Hematopoietic multipotent progenitor cell treated with erythropoietin and hydrocortisone succinate and interleukin-3 and kit ligand, for 6 days (in vitro differentiated cells): ENCODE data around the gene NES.
A peak's percentile ranks its signal among the peaks of the same experiment; 100 is the strongest.

ENCODE experiments used
- DNase-seq: peaks from one replicate; pipeline ENCODE4 v3.0.0-alpha.2; 2015

Gene NES

DNA sequence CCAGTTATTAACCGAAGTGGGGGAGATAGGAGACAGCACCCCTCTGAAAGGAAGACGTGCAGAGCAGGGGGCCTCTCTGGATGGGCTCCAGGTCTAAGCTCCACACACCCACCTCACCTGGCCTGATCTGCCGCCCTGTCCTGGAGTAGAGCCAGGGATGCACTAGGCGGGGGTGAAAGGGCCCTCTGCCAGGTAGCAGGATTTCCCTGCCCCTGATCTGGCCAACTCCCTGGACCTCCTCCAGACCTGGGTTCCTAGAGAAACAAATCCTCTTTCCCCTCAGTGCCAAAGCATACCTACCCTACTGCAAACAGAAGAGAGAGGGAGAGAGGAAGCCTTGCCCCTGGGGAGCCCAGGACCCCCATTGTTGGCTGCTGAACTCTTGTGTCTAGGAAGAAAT is 26.1 kb upstream of the NES start:
- DNase-seq: no peak

DNA sequence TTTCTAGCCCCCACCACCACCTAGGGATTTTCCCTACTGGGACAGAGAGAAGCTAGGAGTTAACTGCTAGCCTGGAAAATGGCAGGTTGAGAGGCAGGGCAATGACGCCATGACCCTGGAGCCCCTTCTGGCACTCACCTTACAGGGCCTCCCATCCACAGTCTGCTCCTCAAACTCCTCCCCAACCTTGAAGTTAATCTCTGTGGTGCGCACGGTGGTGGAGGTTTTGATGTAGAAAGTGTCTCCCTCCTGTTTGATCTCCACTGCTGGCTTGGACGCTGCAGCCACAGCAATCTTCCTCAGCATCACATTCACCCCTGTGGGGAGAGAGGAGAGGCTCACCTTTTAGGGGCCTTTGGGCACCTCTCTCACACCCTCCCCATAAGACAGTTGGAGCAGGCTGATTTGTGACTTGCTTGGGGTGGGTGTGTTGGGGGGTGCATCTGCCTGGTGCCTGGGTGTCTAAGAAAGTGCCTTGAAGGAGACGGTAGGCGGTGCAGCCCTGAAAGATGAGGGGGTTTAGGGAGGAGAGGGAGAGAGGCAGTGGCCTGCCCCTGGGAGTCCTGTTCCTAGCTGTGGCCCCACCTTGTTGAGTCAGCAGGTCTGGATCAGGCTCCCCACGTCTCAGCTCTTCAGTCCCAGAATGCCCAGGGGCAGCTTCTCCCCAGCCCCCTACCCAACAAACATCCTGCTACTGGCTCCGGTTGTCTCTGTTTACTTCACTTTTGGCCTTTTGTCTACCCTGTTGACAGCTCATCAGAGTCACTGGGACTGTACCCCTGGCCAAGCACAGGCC is 23.7 kb upstream of the NES start:
- no peak for DNase-seq

DNA sequence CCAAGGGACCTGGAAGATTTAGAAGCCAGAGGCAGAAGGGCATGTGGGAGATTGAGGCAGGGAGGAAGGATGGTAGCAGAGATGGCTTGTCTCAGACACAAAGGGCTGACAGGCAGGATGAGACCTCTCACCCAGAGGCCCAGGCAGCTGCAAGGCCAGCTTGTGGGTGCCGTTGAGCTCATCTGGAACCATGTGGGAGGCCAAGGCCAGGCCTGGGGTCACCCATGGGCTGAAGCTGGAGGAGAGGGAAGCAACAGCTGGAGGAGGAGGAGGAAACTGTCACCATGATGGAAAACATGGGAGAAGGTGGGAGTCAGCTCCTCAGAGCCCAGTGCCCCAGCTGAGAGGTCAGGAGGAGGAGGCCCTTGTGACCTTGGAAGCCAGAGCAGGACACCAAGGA is 21.8 kb upstream of the NES start:
- DNase-seq: no peak

DNA sequence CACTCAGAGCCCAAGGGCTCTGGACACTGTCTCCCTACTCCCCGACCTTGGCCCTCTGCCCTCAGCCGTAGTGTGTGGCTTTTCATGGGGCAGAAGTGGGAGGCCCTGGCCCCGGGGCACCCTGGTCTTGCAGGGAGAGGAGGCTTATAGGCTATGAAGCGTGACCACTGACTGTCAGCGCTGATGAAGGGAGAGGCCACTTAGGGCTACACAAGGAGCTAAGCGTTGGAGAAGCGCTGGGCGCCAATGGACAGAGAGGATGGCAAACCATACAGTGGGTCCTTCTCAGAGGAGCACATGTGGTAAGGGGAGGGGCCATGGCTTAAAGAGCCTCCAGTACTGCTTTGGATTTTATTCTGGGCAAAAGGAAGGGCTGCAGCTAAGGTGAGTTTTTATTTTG is 20.3 kb upstream of the NES start:
- DNase-seq: no peak

DNA sequence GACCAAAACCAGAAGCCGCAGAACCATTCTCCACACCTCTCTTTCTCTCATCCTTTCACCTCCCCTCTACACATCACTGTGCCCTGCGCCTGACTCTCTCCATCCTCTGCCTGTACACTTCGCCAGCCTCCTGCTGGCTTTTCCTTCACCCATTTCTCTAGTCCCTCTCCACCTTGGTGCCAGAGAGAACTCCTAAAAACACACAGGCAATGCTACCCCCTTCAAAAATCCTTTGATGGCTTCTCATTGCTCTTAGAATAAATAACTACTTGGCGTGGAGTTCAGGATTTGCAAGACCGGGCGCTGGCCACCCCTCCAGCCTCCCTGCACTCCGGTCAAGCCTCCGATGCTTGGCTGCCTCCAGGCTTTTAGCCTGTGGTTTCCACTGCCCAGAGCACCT is 19.5 kb upstream of the NES start:
- no peak for DNase-seq

DNA sequence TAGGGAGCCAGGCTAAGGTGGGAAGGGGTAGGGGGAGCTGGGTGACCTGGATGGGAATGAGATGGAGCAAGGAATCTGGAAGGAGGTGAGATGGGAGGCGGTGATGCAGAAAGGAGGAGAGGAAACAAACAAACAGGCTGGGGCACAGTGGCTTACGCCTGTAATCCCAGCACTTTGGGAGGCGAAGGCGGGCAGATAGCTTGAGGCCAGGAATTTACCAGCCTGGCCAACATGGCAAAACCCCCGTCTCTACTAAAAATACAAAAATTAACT is 17.4 kb upstream of the NES start:
- DNase-seq: no peak

DNA sequence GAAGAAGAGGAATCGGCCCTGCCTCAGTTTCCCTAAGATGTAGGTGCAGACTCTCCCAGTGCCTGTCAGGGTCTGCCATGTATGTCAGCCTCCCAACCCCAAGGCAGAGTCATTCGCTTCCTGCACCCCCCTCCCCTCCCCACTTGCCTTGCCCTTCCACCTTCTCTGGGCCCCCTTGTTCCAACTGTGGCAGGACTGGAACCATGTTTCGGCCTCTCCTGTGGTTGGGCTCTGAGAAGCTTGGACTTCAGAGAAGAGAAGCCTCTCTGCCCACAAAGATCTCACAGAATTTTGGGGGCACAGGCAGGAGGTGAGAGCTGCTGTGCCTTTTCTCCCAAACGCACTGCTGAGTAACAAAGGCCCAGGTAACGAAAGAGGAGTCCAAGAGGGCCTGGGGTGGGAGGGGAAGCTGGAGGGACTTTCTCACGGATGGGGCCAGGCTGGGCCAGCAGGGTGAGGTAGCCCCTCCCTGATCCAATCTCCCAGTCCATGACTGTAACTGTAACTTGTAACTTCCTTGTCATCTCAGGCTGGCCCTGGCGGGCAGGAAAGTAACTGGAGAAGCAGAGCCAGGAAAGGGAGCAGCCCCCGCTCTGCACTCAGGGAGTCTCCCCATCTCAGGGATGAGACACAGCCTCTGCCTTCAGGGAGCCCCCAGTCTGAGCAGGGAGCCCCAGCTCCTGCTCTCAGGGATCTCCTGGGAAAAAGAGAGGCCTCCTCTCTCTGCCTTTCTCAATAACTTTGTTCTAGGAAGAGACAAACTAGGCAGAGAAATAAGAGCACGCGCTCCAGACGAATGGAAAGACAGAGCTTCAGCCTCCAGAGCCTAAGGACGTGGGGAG is 16.9 kb upstream of the NES start:
- no peak for DNase-seq

DNA sequence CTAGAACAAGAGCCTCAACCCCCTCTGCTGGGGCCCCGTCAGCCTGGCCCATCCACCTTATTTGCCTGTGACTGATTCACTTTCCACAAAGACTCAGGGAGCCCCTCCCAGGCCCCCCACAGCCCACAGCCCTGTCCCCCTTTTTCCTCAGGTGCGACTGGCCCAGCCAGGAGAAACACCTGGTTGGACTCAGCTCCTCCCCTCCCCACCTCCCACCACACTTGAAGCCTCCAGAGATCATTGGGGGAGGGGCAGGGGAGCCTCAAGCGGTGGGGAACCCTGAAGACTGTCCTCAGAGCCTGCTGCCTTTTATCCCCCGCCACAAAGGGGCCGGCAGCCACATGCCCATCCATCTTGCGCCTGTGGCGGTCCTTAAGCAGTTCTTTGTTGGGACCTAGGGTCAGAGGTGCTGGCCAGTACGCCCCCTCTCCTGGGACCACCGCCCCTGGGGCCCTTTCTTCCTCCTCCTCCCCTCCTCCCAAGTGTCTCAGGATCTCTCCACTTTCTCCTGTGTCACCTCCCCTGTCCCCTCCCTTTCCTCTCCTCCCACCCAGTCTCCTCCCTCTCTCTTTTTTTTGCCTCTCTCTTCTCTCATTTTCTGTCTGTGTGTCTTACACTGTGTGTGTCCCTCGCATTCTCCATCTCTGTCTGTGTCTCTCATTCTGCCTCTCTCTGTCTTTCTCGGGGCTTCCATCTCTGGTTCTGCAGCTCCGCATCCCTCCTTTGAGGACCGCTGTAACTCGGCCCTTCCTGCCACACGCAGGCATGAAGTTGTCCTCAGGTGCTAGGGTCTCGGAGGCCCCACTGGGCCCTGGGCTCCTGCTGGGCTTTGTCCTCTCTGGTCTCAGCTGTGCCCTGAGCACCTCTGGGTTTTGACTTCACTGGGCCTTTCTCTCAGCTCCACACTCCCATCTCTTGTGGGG is 16.0 kb upstream of the NES start:
- peak; percentile 57 for DNase-seq

DNA sequence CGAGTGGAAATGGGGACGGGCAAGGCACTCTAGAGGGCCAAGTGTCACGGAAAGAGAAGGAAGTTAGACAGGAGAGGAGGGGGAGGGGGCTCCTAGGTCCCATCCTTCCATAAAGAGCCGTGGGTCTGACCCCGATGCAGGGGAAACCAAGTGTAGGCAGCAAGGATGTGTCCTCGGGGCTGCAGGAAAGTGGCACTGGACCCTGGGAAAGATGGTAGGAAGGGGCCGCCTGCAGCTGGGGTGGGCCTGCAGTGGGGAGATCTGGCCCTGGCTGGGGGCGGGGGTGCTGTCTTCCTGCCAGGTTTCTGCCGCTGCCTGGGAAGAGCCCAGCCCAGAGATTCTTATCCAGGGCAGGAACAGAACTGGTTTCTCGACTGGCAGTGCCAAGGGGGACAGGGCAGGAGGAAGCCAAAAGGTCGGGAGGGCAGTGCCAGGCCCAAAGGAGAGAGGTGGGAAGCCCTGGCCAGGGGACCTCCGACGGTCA is 15.3 kb upstream of the NES start:
- no peak for DNase-seq

DNA sequence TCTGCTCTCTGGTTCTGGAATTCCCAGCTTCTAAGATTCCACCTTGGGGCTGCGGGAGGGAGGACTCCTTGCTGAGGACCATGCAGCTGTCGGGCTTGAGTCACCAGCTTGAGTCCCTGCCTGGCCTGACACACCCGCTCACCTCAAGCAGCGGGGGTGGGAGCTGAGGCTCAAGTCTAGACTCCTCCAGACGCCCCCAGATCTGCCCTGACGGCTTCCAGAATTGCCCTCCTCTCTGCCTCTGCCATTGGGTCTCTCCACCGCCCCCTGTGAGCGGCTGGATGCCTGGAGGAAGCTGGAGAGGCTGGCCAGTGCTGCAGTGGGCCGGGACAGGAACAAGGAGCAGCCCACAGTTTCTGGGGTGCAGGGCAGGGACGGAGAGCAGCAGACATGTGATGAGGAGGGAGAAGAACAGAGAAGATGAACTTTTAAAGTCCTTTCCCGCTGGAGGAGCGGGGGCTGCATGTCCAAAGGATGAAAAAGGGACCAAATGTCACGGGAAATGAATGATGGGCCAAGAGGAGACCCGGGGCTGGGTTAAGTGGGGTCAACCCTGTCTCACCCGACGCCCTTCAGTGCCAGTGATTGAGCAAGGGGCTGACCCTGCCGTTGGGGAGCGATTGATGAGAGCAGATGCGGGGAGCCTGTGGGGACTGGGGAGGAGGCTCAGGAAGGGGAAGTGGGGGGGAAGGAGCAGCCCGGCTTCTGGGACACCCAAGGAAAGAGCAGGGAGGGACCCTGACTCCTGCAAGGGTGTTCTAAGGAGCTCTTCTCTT is 14.6 kb upstream of the NES start:
- DNase-seq: no peak

DNA sequence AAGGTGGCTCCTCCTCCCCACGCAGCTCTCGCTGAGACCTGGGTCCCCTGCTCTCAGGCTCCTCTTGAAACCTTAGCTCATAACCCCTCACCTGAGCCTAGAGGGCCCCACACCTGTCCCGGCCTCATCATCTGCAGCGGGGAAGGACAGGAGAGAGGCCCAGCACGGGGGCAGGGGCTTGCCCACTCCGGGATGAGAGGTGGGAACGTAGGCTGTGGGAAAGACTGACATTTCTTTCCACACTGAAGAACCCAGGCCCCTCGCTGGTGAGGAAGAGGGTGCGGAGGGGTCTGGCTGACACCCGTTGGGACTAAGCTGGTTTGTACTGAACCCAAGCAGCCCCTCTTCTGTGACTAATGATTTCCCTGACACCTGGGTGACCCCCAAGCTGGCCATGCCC is 14.0 kb upstream of the NES start:
- no peak for DNase-seq

DNA sequence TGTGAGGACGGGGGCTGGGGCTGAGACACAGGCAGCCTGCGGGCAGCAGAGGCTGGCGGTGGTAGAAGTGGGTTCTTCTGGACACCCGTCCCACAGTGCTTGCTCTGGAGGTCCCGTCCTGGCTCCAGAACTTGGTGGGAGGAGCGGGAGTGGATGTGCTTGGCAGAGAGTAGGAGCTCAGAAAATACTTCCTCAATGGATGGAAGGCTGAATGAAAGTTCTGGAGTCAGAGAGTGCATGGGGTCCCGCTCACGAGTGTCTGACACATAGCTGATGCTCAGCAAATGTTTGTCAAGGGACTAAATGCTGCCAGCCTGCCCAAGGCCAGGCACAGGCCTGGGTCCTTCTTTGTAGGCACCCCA is 13.4 kb upstream of the NES start:
- no peak for DNase-seq

DNA sequence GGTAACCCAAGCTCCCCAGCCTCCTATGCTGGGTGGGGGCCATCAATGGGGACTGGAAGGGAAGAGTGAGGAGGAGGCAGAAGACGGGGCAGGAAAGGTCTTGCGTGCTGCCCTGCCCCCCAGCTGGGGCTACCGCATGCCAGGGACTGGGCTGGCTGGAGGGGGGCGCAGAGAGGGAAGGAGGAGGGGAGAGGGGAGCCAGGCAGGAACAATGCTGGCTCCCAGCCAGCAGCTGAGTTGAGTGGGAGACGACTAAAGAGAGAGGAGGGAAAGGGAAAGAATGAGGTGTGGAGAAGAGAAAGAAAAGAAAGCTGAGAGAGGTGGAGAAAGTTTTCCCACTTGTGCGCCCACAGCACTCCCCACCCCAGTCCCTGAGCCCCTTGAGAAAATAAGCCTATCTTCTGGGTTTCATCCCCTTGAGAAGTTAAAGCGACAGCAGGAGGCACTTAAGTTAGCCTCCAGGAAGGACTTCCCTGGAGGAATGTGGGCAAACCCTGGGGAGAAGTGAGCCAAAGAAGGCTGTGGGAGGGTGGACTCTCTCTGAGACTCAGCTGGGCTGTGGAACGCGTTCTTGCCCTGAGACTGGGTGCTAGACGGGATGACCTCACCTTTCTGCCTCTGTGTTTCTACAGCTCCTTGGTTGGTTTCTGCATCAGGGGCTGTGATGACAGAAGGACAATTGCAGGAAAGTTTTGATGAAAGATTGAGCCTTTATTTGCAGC is 12.9 kb upstream of the NES start:
- no peak for DNase-seq

DNA sequence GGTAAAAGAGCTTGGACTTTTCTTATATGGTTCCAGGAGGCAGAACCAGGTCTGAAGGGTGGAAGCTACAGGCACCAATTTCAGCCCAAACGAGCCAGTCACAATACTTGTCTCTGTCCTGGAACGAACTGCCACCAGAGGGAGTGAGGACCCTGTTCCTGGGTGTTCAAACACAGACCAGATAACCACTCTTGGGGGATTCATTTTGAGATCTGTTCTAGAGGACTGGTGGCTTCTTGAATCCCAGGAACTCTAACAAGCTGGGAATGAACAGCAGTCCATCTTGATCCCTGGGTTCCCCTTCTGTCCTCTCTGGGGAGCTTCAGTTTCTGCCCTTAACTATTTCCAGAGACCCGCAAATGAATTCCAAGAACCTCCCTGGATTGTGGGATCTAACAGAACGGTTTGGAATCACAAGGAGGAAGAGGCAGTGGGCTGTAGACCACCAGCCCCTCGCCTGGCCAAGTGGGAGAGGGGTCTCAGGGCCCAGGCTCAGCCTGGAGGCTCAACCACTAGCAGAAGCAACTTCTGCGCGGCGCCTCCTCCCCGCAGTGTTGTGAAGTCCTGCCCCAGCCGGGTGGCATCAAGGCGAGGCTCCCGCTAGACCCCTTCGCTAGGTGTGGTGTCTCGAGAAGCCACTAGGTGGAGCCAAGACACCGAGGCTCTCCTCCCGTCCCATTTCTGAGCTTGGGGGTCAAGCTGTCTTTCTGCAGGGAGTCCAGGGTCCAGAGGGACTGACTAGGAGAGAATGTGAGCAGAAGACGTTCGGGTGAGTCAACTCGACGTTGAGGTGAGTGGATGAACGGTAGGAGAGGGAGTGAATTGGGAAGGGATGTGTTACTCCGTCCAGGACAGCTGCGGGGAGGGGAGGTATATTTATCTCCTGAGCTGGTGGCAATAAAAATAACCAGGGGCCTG is 12.1 kb upstream of the NES start:
- peak; percentile 93 for DNase-seq

DNA sequence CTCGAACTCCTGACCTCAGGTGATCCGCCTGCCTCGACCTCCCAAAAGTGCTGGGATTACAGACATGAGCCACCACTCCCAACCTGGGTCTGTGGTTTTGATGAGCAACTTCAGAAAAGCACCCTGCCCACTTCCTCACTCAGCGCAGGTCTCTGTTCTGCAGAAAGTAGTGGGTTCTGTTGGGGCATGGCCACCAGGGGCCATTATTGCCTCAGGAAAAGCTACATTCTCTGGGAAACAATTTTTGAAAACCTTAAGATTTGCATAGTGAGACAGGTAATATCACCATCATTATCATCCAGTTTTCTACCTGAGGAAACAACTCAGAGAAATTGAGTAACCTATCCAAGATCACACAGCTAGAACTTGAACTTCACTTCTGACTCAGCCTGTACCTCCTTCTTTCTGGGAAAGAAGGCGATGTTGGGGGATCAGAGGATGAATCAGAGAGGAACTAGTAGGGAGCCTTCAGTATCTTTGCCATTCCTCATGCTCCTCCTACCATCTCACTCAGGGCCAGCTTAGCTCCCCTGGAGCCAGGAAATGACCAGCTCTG is 7.1 kb upstream of the NES start:
- DNase-seq: no peak

DNA sequence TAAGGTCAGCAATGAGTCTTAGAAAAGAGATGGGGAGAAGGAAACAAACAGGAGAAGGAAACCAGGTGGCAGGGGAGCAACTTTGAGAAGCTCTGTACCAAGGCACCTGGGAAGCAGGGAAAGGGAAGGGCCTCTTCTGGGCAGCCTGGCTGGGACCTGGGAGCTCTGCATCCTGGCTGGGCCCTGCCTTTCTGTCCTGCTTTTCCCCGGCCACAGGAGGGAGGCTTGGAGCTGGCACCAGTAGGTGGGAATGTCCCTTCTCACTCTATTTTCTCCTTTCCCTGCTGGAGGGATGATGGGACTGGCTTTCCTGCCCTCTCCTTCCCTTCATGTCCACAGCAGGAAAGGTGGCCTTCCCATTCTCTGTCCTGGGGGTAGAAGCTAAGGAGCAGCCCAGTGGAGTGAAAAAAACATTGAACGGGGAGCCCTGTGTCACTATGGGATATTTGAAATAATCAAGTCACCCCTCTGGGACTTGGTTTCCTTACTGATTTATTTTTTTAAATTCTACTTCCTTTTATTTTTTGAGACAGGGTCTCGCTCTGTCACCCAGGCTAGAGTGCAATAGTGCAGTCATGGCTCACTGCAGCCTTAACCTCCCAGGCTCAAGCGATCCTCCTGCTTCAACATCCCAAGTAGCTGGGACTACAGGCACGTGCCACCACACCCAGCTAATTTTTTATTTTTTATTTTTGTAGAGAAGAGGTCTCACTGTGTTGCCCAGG is 5.1 kb upstream of the NES start:
- DNase-seq: no peak

DNA sequence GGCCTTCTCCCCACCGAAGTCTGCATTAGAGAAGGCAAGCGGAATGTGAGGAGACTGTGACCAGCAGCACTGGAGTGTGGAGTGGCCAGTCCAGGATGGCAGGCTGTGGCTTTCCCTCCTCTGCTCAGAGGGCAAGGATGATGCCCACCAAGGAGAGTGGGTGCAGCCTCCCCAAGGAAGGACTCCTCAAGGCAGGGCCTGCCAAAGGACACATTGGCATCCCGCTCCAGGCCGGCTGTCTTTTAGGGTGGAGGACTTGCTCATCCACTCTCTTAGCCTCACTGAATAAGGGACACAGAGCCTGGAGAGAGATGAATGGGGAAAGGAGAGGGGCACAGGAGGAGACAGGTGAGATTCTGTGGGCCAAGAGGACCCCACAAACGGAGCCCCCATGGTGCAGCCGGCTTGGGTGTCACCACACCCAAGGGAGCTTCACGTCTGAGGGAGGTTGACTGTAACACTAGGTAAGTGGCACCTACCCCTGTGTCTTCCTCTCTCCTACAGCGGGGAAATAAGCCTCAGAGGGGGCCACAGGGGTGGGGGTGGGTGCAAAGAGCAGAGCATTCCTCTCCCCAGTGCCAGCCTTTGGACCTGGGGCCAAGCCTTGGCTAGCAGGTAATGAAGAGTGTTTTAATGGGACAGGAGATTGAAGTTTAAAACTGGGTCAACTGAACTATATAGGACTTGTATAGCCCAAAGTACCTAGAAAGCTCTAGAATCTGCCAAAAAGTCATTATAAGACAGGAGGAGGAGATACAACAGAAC is 4.2 kb upstream of the NES start:
- DNase-seq: no peak

DNA sequence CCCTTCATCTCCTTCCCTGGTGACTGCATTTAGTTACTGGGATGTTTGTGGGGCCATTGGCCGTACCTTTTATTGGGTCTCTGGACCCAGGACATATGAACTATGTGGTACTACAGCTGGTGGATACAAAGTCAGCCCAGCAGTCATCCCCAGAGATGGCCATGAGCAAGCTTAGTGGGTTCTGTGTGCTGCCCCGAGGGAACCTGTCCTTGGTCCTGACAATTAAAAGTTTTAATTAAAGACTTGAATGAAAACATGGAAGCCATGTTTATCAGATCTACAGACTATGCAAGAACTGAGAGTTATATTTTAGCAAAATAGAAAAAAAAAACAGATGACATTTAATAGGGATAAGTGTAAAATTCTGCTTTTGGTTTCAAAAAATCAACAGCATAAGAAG is 2.8 kb upstream of the NES start:
- no peak for DNase-seq
